Cardiac muscle cell (in vitro differentiated cells and primary cell): ENCODE data around the gene ZNF792. TPM values are rescaled to one million over a fixed set of nuclear protein-coding genes. Genes with fewer than 3 reads are reported as not detected.

Source experiments
- DNase-seq, 2 donors: peaks; one replicate each; pipeline versions ENCODE4 v3.0.0 to v3.0.0-alpha.2; 2010 to 2017; ENCODE audit warnings: low read depth in 1 of 2, low spot score in 1 of 2
- H3K27ac ChIP-seq: fragments of 200-600 bp; sonication (generic); 2 replicates; pipeline ENCODE4 v1.5.1; 2016
- H3K27me3 ChIP-seq: fragments of 200-600 bp; sonication (generic); 2 replicates; pipeline ENCODE4 v1.6.0; 2016; ENCODE audit warnings: control low read depth
- H3K36me3 ChIP-seq: fragments of 200-600 bp; sonication (generic); 2 replicates; pipeline ENCODE4 v1.5.1; 2016; ENCODE audit warnings: control low read depth
- H3K4me1 ChIP-seq: fragments of 200-600 bp; sonication (generic); 2 replicates; pipeline ENCODE4 v1.8.1; 2017; ENCODE audit warnings: low read depth, mild to moderate bottlenecking, mixed run types
- H3K4me3 ChIP-seq: fragments of 200-600 bp; sonication (generic); 2 replicates; pipeline ENCODE4 v1.5.1; 2016; ENCODE audit warnings: mild to moderate bottlenecking
- H3K9me3 ChIP-seq: fragments of 200-600 bp; sonication (generic); 2 replicates; pipeline ENCODE4 v1.5.1; 2017; ENCODE audit warnings: low read depth, mild to moderate bottlenecking, control low read depth
- CTCF ChIP-seq: IDR thresholded peaks from 2 replicates; pipeline ENCODE4 v1.5.1; 2012; ENCODE audit warnings: low read depth, mild to moderate bottlenecking, low read length
- polyA plus RNA-seq: library from polyadenylated mRNA; unstranded; fragments of >200 nt; fragmentation: Nextera tagmentation; extraction: Ambion mirVana; gene quantifications from 2 replicates; pipeline ENCODE4 v1.2.1, GENCODE V29; 2016
- total RNA-seq: library from RNA; depleted of rRNA; stranded (reverse); fragments of >200 nt; gene quantifications from 2 replicates; pipeline ENCODE4 v1.2.3, GENCODE V29; 2016

The ZNF792 gene
- total and polyA plus RNA-seq, 2 experiments from 2014 or later: 2.6 to 14.0 TPM

DNA sequence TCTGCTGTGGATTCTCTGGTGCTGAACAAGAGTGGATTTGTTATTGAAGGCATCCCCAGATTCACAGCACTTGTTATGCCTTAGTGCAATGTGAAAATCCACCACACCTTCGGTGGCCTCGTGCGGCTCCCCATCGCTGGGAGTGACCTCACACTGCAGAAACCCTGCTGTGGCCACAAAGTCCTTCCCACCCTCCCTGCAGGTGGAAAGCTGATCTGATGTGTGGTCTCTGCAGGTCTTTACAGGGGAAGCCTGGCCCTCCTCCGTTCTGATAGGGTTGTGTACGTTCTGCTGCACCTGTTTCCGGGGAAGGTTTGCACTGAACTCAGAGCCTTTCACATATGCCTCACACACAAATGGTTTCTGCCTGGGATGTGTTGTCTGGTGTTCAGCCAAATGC, 5.0 kb downstream of the ZNF792 start:
- no peaks in the 10 kb centered on the region for H3K27me3 ChIP-seq

DNA sequence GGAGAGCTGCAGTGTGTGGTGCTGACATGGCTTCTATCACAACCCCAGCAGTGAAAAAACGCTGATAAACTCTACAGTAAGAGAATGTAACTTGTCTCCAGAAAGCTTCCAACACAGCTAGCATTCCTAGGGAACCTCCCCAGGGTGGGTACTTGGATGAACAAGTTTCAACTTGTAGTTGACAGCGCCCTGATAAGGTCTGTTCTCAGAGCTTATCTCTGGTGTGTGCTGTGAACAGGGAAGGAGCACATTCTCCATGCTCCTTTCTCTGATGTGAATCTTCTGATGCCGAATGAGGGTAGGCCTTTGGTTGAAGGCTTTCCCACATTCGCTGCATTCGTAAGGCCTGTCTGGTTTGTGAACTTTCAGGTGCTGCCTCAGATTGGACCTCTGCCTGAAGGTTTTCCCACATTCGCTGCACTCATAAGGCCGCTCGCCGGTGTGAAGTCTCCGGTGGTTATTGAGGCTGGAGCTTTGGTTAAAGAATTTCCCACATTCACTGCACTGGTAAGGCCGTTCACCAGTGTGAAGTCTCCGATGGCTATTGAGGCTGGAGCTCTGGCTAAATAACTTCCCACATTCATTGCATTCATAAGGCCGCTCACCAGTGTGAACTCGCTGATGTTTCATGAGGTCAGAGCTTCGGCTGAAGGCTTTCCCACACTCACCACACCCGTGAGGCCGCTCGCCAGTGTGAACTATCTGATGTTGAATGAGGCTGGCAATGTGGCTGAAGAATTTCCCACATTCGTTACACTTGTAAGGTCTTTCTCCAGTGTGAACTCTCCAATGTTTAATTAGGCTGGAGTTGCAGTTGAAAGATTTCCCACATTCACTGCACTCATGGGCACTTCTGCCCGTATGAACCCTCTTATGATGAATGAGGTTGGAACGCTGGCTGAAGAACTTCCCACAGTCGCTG, 5.9 kb downstream of the ZNF792 start:
- peaks cover 8% of the 10 kb centered on the region for H3K9me3 ChIP-seq
- no peak overlapping the region for H3K4me3 ChIP-seq
- peaks cover 17% of the 10 kb centered on the region for H3K36me3 ChIP-seq

More for the DNA sequence above, 5.0 kb downstream of the ZNF792 start:
- Histone ChIP-seq H3K27ac (no peak overlapping the region), H3K4me3 (no peak overlapping the region), H3K9me3 (peaks cover 8% of the 10 kb centered on the region), H3K36me3 (peaks cover 17% of the 10 kb centered on the region), H3K4me1 (peaks cover 9% of the 10 kb centered on the region)
- TF ChIP-seq CTCF: no peak
- no peak for DNase-seq

GRCh38 chr19:34953092-34953491, 10.9 kb downstream of the ZNF792 start:
- Histone ChIP-seq H3K36me3 (peaks cover 6% of the 10 kb centered on the region), H3K4me3 (no peak overlapping the region), H3K9me3 (peaks cover 4% of the 10 kb centered on the region), H3K4me1 (no peaks in the 10 kb centered on the region), H3K27ac (no peak overlapping the region), H3K27me3 (no peaks in the 10 kb centered on the region)
- TF ChIP-seq CTCF: no peak
- no peak for DNase-seq

More for the DNA sequence above, 5.9 kb downstream of the ZNF792 start:
- DNase-seq: no peak
- no peak for TF ChIP-seq CTCF
- no peak overlapping the region for H3K27ac ChIP-seq
- H3K27me3 ChIP-seq: no peaks in the 10 kb centered on the region
- peaks cover 9% of the 10 kb centered on the region for H3K4me1 ChIP-seq

DNA sequence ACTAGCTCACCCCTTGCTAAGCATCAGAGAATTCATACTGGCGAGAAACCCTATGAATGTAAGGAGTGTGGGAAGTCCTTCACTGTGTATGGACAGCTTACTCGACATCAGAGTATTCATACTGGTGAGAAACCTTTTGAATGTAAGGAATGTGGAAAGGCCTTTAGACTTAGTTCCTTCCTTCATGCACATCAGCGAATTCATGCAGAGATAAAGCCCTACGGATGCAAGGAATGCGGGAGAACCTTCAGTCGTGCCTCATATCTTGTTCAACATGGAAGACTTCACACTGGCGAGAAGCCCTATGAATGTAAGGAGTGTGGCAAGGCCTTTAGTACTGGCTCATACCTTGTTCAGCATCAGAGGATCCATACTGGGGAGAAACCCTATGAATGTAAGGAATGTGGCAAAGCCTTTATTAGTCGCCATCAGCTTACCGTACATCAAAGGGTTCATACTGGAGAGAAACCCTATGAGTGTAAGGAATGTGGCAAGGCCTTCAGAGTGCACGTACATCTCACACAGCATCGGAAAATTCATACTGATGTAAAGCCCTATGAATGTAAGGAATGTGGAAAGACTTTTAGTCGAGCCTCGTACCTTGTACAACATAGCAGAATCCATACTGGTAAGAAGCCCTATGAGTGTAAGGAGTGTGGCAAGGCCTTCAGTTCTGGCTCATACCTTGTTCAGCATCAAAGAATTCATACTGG, 20.0 kb downstream of the ZNF792 start:
- no peak for DNase-seq
- H3K27ac ChIP-seq: no peak overlapping the region
- H3K4me3 ChIP-seq: no peak overlapping the region
- no peaks in the 10 kb centered on the region for H3K4me1 ChIP-seq
- H3K27me3 ChIP-seq: no peaks in the 10 kb centered on the region
- H3K9me3 ChIP-seq: peaks cover 4% of the 10 kb centered on the region
- TF ChIP-seq CTCF: no peak
- peaks cover 9% of the 10 kb centered on the region for H3K36me3 ChIP-seq

GRCh38 chr19:34938886-34939285, 25.1 kb downstream of the ZNF792 start:
- TF ChIP-seq CTCF: no peak
- no peak for DNase-seq
- Histone ChIP-seq H3K27me3 (no peaks in the 10 kb centered on the region), H3K9me3 (no peaks in the 10 kb centered on the region), H3K4me1 (no peaks in the 10 kb centered on the region), H3K4me3 (no peak overlapping the region), H3K27ac (no peak overlapping the region), H3K36me3 (peaks cover 16% of the 10 kb centered on the region)
